NCI-H2029 treated with DMSO at 0.1 percent for 48 hours (cell line): ENCODE measurements around the gene RFNG.

Experiments
- DNase-seq: peaks from one replicate; lab custom pipeline; 2025; lab: John Stamatoyannopoulos, UW

RFNG gene

DNA sequence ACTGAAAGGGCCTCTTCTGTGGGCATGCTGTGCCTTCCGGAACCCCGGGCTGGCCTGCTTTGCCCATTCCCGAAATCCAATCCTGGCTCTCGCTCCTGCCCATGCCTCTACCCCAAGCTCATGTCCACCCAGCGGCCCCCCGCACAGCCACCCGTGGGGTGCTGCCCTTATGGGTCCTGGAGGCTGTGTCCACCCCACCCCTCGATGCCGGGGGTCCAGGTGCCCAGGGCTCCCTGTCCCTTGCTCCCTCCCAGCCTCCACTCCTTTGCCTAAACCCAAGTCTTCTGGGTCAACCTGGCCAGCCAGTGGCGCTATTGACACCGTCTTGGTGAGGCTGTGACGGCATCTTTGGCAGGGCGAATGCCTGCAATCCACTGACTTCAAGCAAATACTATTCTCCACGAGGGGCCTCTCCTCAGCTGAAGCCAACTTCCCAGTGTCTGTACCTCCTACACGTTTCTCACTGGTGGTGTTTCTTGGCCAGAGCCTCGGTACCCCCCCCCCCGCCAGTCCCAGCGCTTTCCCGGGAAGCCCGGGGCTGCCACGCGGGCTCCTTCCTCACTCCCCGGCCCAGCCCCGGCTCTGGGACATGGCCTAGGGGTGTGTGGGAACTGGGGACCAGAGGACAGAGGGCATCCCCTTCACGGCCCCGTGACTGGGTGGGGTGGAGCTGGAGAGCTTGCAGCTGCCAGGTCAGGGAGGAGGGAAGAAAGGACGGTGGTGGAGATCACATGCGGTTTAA is 26.2 kb upstream of the RFNG start:
- DNase-seq, result no peak

- no peak for DNase-seq
These were observed 25.4 kb upstream of the RFNG start for GRCh38 chr17:82076785-82077591.

GRCh38 chr17:82076018-82076784 is 24.6 kb upstream of the RFNG start:
- DNase-seq, result no peak

DNA sequence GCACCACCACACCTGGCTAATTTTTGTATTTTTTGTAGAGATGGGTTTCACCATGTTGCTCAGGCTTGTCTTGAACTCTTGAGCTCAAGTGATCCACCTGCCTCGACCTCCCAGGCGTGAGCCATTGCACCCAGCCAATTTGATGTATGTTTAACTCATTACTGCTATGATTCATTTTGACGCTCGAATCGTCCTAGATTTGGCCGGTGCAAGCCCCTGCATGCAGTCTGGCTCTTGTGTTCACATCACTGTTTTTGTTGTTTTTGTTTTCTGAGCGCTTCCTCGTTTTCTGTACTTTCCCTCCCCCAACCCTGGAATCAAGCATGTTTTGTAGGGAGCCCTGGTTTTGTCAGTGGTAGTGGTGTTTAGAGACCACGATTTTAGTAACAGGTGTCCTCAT is 21.8 kb upstream of the RFNG start:
- DNase-seq, result no peak

- no peak for DNase-seq
These were observed 21.2 kb upstream of the RFNG start for GRCh38 chr17:82072827-82073226.

GRCh38 chr17:82070611-82071010 is 19.0 kb upstream of the RFNG start:
- DNase-seq, result no peak

DNA sequence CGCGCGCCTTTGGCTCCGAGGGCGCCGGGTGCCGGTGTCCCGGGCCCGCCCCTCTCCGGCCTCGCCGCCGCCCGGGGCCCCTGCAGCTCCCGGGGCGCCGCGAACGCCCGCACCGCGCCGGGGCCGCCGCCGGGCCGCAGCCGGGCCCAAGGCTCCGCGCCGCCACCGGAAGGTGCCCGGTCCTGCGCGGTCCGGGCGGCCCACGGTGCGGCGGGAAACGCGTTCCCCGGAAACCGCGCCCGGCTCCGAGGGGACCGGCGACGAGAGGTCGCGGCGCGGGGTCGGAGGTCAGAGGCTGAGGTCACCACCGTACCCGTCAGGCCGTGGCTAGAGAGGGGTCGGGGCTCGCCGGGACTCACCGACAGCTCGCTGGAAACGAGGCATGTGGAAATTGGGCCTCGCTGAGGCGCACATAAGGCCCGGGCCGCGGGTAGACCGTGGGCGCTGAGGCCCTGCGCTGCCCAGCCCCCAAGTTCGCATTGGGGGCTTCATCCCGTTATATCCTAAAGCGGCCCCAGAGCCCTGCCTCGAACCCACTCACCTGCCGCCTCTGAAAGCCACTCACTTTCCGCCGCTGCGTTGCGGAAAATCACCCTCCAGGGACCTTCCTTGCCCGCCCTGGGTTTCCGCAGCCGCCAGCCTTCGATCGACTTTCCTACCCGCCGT is 14.2 kb upstream of the RFNG start, which contains the start of gene DUS1L:
Gene DUS1L (minus strand): TSS at position 167 of the 666 bp plus-strand sequence. CDS start 745 bp downstream, outside the sequence.
- DNase-seq, result no peak

GRCh38 chr17:82065193-82065637 is 13.6 kb upstream of the RFNG start:
- no peak for DNase-seq

- DNase-seq, result no peak
These were observed 13.0 kb upstream of the RFNG start for GRCh38 chr17:82064433-82065192.

DNA sequence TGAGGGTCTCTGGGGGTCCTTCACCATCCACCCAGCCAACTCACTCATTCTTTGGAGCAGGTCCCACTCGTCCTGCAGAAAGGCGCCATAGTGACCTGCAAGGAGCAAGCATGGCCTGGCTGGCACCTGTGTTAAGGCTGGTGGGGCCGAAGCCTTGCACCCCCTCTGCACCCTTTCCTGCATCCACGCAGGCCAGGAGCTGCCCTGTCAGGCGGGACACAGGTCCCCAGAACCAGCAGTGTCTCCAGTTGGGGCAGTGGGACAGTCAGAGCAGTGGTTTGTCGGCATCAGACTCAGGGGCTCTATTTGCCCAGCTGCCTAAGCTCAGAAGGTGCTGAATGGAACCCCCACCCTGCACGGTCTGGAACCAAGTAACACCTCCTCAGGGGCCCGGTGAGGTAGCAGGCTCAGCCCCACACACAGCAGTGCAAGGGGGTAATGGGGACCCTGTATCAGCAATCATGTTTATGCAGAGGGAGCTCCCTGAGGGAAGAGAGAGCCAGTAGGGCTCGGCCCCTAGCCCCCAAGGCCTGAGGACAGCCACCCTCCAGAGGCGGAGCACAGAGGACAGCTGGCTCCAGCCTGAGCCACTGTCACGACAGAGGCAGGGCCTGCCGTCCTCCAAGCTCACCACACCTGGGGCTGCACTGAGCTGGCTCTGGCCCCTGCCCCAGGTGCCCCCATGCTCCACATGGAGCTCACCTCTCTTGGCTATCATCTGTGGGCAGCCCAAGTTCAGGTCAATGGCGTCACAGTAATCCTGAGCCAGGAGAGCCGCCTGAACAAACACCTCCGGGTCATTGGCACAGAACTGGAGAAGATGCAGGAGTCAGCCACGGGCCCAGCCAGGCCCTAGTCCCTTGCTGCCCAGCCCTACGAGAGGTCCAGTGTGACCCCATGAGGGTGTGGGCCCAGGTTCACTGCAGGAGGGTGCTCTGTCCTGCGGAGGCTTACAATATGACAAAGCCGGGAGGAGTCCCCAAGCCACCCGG is 12.1 kb upstream of the RFNG start:
- DNase-seq, result no peak

DNA sequence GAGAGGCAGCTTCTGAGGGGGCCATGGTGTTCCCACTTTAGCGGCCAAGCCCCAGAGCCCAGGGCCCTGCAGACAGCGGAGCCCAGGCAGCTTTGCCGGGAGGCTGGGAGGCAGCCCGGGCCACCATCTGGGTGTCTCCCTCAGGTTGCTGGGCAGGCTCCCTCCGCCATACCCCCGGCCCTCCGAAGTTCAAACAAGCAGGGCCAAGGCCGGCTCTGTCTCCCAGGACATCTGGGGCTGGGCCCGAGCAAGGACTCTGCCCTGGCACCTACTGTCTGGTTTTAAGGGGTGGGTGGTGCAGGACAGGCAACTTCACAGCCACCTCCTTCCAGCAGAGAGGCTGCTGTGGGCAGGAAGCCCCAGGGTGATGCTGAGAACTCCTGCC is 11.4 kb upstream of the RFNG start:
- DNase-seq, result no peak

- no peak for DNase-seq
These were observed 10.7 kb upstream of the RFNG start for GRCh38 chr17:82062076-82062983.

DNA sequence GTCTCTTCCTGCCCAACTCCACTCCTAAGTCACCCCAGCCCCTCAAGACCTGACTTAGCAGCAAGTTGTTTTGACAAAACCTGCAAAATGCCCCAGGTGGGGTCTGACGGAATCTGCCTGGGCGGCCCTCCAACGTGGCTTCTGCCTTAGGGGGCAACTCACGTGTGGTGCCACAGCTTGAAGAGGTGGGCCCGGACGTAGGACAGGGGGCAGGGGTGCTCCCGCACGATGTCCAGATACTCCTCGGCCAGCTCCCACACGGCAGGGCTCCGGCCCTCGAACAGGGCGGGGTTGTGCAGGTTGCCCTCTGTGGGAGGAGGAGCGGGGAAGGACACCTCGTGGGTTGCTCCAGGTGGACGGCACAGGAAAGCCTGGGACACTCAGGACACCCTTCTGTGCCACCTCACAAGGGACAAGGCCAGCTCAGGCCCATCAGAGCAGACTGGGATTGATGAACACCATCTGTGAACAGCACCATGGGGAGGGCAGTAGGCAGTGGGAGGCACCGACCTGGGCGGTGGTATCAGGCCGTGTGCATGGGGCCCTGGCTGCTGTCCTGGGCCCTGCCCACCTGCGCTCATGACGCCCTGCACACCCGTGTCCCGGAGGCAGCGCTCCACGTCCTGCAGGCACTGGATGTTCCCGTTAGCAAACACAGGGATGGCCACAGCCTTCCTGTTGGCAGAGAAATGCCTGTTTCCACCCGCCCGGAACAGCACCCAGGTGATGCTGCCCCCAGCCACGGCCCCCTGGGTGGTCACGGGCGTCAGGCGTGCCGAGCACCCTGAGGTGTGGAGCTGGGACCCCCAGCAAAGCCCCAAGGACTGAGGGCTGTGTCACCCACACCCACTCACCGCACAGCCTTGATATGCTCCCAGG is 9.7 kb upstream of the RFNG start:
- no peak for DNase-seq

GRCh38 chr17:82060614-82061013 is 9.0 kb upstream of the RFNG start:
- no peak for DNase-seq

- no peak for DNase-seq
These were observed 8.4 kb upstream of the RFNG start for GRCh38 chr17:82060001-82060380.

GRCh38 chr17:82059272-82060000 is 7.8 kb upstream of the RFNG start:
- DNase-seq, result no peak

- no peak for DNase-seq
These were observed 7.2 kb upstream of the RFNG start for GRCh38 chr17:82058855-82059249.
